Osteocyte (in vitro differentiated cells): ENCODE results near the gene MAP3K14. TPM values are rescaled to one million over a fixed set of nuclear protein-coding genes. Genes with fewer than 3 reads are reported as not detected.
"Not testable (repeated sequence)": the region's sequence is repeated elsewhere in the genome, so short reads cannot be mapped to it uniquely, and the experiment has no call there.

Experiments used
- DNase-seq: peaks from one replicate; pipeline ENCODE4 v3.0.0; 2021; ENCODE audit warnings: mixed read lengths; ENCODE audit not compliant: unreplicated experiment; ENCODE audit errors: extremely low spot score
- H3K27ac Mint-ChIP-seq: one replicate; pipeline ENCODE4 v1.8.0; 2021; ENCODE audit warnings: mild to moderate bottlenecking, mixed read lengths; ENCODE audit not compliant: unreplicated experiment
- H3K27me3 Mint-ChIP-seq: one replicate; pipeline ENCODE4 v1.8.0; 2021; ENCODE audit warnings: mixed read lengths; ENCODE audit not compliant: unreplicated experiment
- H3K36me3 Mint-ChIP-seq: one replicate; pipeline ENCODE4 v1.8.0; 2021; ENCODE audit warnings: mixed read lengths; ENCODE audit not compliant: unreplicated experiment
- H3K4me1 Mint-ChIP-seq: one replicate; pipeline ENCODE4 v1.8.0; 2021; ENCODE audit warnings: mixed read lengths; ENCODE audit not compliant: unreplicated experiment
- H3K4me3 Mint-ChIP-seq: one replicate; pipeline ENCODE4 v1.8.0; 2021; ENCODE audit warnings: mild to moderate bottlenecking, moderate library complexity, mixed read lengths; ENCODE audit not compliant: unreplicated experiment
- H3K9me3 Mint-ChIP-seq: one replicate; pipeline ENCODE4 v1.8.0; 2021; ENCODE audit warnings: mixed read lengths; ENCODE audit not compliant: unreplicated experiment
- CTCF ChIP-seq: fragments of 200-600 bp; sonication (generic); IDR thresholded peaks from 2 replicates; pipeline ENCODE4 v1.5.0; 2021; ENCODE audit warnings: antibody characterized with exemption, mild to moderate bottlenecking, moderate library complexity
- total RNA-seq: library from RNA; stranded (reverse); gene quantifications from 2 replicates; pipeline ENCODE4 v1.2.1, GENCODE V29; 2021

The MAP3K14 gene
- total RNA-seq, 1 donor from 2014 or later = 13.2 TPM

GRCh38 chr17:45306094-45306493, 10.7 kb downstream of the MAP3K14 start:
- Mint-ChIP-seq H3K9me3 (no peaks in the 10 kb centered on the region), H3K4me1 (peaks cover 52% of the 10 kb centered on the region), H3K27me3 (no peaks in the 10 kb centered on the region), H3K4me3 (no peak overlapping the region), H3K36me3 (peaks cover 13% of the 10 kb centered on the region), H3K27ac (peak overlapping the region; percentile 31)
- no peak for DNase-seq
- TF ChIP-seq CTCF = no peak

GRCh38 chr17:45305530-45306087, 11.2 kb downstream of the MAP3K14 start:
- TF ChIP-seq CTCF = no peak
- peaks cover 13% of the 10 kb centered on the region for H3K36me3 Mint-ChIP-seq
- no peak overlapping the region for H3K4me3 Mint-ChIP-seq
- H3K9me3 Mint-ChIP-seq = no peaks in the 10 kb centered on the region
- no peak overlapping the region for H3K27ac Mint-ChIP-seq
- no peak for DNase-seq
- H3K27me3 Mint-ChIP-seq = no peaks in the 10 kb centered on the region
- H3K4me1 Mint-ChIP-seq = peaks cover 48% of the 10 kb centered on the region

- Mint-ChIP-seq H3K4me3 (no peak overlapping the region), H3K27ac (peak overlapping the region; percentile 80), H3K4me1 (peaks cover 65% of the 10 kb centered on the region), H3K9me3 (no peaks in the 10 kb centered on the region), H3K27me3 (no peaks in the 10 kb centered on the region), H3K36me3 (peaks cover 9% of the 10 kb centered on the region)
- no peak for TF ChIP-seq CTCF
- DNase-seq = no peak
Observed at GRCh38 chr17:45302649-45303173, 14.1 kb downstream of the MAP3K14 start.

GRCh38 chr17:45302220-45302619, 14.6 kb downstream of the MAP3K14 start:
- H3K36me3 Mint-ChIP-seq, DNase-seq, H3K9me3 Mint-ChIP-seq, H3K4me3 Mint-ChIP-seq, H3K27me3 Mint-ChIP-seq: not testable (repeated sequence)
- peak overlapping the region; percentile 80 for H3K27ac Mint-ChIP-seq
- peaks cover 63% of the 10 kb centered on the region for H3K4me1 Mint-ChIP-seq

- Mint-ChIP-seq H3K27ac (no peak overlapping the region), H3K36me3 (peaks cover 6% of the 10 kb centered on the region), H3K4me3 (no peak overlapping the region), H3K9me3 (no peaks in the 10 kb centered on the region), H3K27me3 (no peaks in the 10 kb centered on the region), H3K4me1 (peaks cover 65% of the 10 kb centered on the region)
- no peak for DNase-seq
- no peak for TF ChIP-seq CTCF
Observed at GRCh38 chr17:45301674-45302073, 15.1 kb downstream of the MAP3K14 start.
